Measurements from ENCODE around the gene DLL1.
"Not testable (repeated sequence)": the region's sequence is repeated elsewhere in the genome, so short reads cannot be mapped to it uniquely, and the experiment has no call there.

DLL1 gene

GRCh38 chr6:170290296-170291128 lies at the start of gene DLL1:
TSS of gene DLL1 (minus strand) at chr6:170291078. CDS start at chr6:170290139, 939 bp downstream.
- peak within 1 kb of the TSS; percentile 49 for H3K27ac Mint-ChIP-seq
- DNase-seq (ENCODE audit: low spot score in 2 of 2) (peak in 1 of 2 donors; percentile 65), ATAC-seq (ENCODE audit: low read depth) (peak; percentile 16)
- H3K9me3 Mint-ChIP-seq, result no peaks in the 10 kb centered on the region
- H3K27me3 Mint-ChIP-seq, result peaks cover 19% of the 10 kb centered on the region
- peak within 1 kb of the TSS; percentile 89 for H3K4me3 Mint-ChIP-seq
- H3K36me3 Mint-ChIP-seq, result no peaks in the 10 kb centered on the region
- H3K4me1 Mint-ChIP-seq, result peaks cover 41% of the 10 kb centered on the region

GRCh38 chr6:170335199-170335598 lies 44.3 kb upstream of the DLL1 start:
- not testable (repeated sequence) for H3K4me3 Mint-ChIP-seq; H3K9me3 Mint-ChIP-seq; H3K27me3 Mint-ChIP-seq; H3K27ac Mint-ChIP-seq; DNase-seq (ENCODE audit: low spot score in 2 of 2); ATAC-seq (ENCODE audit: low read depth)
- H3K36me3 Mint-ChIP-seq, result peaks cover 38% of the 10 kb centered on the region
- peaks cover 15% of the 10 kb centered on the region for H3K4me1 Mint-ChIP-seq

- DNase-seq (ENCODE audit: low spot score in 2 of 2) (no peak), ATAC-seq (ENCODE audit: low read depth) (no peak)
- Mint-ChIP-seq H3K4me3 (no peak overlapping the region), H3K4me1 (peaks cover 2% of the 10 kb centered on the region), H3K9me3 (no peaks in the 10 kb centered on the region), H3K36me3 (peaks cover 41% of the 10 kb centered on the region), H3K27ac (no peak overlapping the region), H3K27me3 (no peaks in the 10 kb centered on the region)
These were observed 38.4 kb upstream of the DLL1 start for GRCh38 chr6:170329321-170329720.

- Mint-ChIP-seq H3K36me3 (peaks cover 25% of the 10 kb centered on the region), H3K27me3 (no peaks in the 10 kb centered on the region), H3K27ac (no peak overlapping the region), H3K4me3 (no peak overlapping the region), H3K4me1 (peaks cover 34% of the 10 kb centered on the region), H3K9me3 (no peaks in the 10 kb centered on the region)
- ATAC-seq (ENCODE audit: low read depth) (no peak), DNase-seq (ENCODE audit: low spot score in 2 of 2) (no peak)
These were observed 26.8 kb upstream of the DLL1 start for GRCh38 chr6:170317718-170318117.

GRCh38 chr6:170317076-170317475 lies 26.2 kb upstream of the DLL1 start:
- no peaks in the 10 kb centered on the region for H3K9me3 Mint-ChIP-seq
- peaks cover 31% of the 10 kb centered on the region for H3K4me1 Mint-ChIP-seq
- no peaks in the 10 kb centered on the region for H3K27me3 Mint-ChIP-seq
- ATAC-seq (ENCODE audit: low read depth) (no peak), DNase-seq (ENCODE audit: low spot score in 2 of 2) (no peak)
- H3K36me3 Mint-ChIP-seq, result peaks cover 18% of the 10 kb centered on the region
- no peak overlapping the region for H3K4me3 Mint-ChIP-seq
- H3K27ac Mint-ChIP-seq, result no peak overlapping the region

GRCh38 chr6:170316071-170316470 lies 25.2 kb upstream of the DLL1 start:
- ATAC-seq (ENCODE audit: low read depth), result no peak
- Mint-ChIP-seq H3K36me3 (peaks cover 21% of the 10 kb centered on the region), H3K27me3 (no peaks in the 10 kb centered on the region), H3K4me1 (peaks cover 35% of the 10 kb centered on the region), H3K4me3 (no peak overlapping the region), H3K27ac (no peak overlapping the region), H3K9me3 (no peaks in the 10 kb centered on the region)
- DNase-seq (ENCODE audit: low spot score in 2 of 2), result no peak

- no peaks in the 10 kb centered on the region for H3K27me3 Mint-ChIP-seq
- no peak overlapping the region for H3K27ac Mint-ChIP-seq
- peaks cover 34% of the 10 kb centered on the region for H3K4me1 Mint-ChIP-seq
- ATAC-seq (ENCODE audit: low read depth) (no peak), DNase-seq (ENCODE audit: low spot score in 2 of 2) (no peak)
- no peak overlapping the region for H3K4me3 Mint-ChIP-seq
- no peaks in the 10 kb centered on the region for H3K9me3 Mint-ChIP-seq
- peaks cover 14% of the 10 kb centered on the region for H3K36me3 Mint-ChIP-seq
These were observed 24.1 kb upstream of the DLL1 start for GRCh38 chr6:170314983-170315382.

- ATAC-seq (ENCODE audit: low read depth) (no peak), DNase-seq (ENCODE audit: low spot score in 2 of 2) (no peak)
- H3K27ac Mint-ChIP-seq, result no peak overlapping the region
- peaks cover 33% of the 10 kb centered on the region for H3K4me1 Mint-ChIP-seq
- no peak overlapping the region for H3K4me3 Mint-ChIP-seq
- H3K9me3 Mint-ChIP-seq, result no peaks in the 10 kb centered on the region
- peaks cover 10% of the 10 kb centered on the region for H3K36me3 Mint-ChIP-seq
- no peaks in the 10 kb centered on the region for H3K27me3 Mint-ChIP-seq
These were observed 22.9 kb upstream of the DLL1 start for GRCh38 chr6:170313716-170314295.

GRCh38 chr6:170312876-170313275 lies 22.0 kb upstream of the DLL1 start:
- Mint-ChIP-seq H3K9me3 (no peaks in the 10 kb centered on the region), H3K4me1 (peaks cover 40% of the 10 kb centered on the region), H3K27me3 (no peaks in the 10 kb centered on the region), H3K4me3 (no peak overlapping the region), H3K27ac (no peak overlapping the region), H3K36me3 (peaks cover 12% of the 10 kb centered on the region)
- ATAC-seq (ENCODE audit: low read depth) (no peak), DNase-seq (ENCODE audit: low spot score in 2 of 2) (no peak)

- H3K36me3 Mint-ChIP-seq, result peaks cover 10% of the 10 kb centered on the region
- DNase-seq (ENCODE audit: low spot score in 2 of 2) (no peak), ATAC-seq (ENCODE audit: low read depth) (no peak)
- no peaks in the 10 kb centered on the region for H3K27me3 Mint-ChIP-seq
- no peak overlapping the region for H3K4me3 Mint-ChIP-seq
- H3K4me1 Mint-ChIP-seq, result peaks cover 46% of the 10 kb centered on the region
- H3K27ac Mint-ChIP-seq, result no peak overlapping the region
- no peaks in the 10 kb centered on the region for H3K9me3 Mint-ChIP-seq
These were observed 20.8 kb upstream of the DLL1 start for GRCh38 chr6:170311696-170312095.

GRCh38 chr6:170308761-170309160 lies 17.9 kb upstream of the DLL1 start:
- peak overlapping the region; percentile 97 for H3K27ac Mint-ChIP-seq
- H3K4me1 Mint-ChIP-seq, result peaks cover 46% of the 10 kb centered on the region
- no peaks in the 10 kb centered on the region for H3K27me3 Mint-ChIP-seq
- peaks cover 8% of the 10 kb centered on the region for H3K36me3 Mint-ChIP-seq
- peak overlapping the region; percentile 68 for H3K4me3 Mint-ChIP-seq
- no peak for ATAC-seq (ENCODE audit: low read depth)
- H3K9me3 Mint-ChIP-seq, result no peaks in the 10 kb centered on the region
- DNase-seq (ENCODE audit: low spot score in 2 of 2), result no peak

GRCh38 chr6:170307080-170307545 lies 16.2 kb upstream of the DLL1 start:
- peak overlapping the region; percentile 97 for H3K27ac Mint-ChIP-seq
- H3K9me3 Mint-ChIP-seq, result no peaks in the 10 kb centered on the region
- ATAC-seq (ENCODE audit: low read depth) (no peak), DNase-seq (ENCODE audit: low spot score in 2 of 2) (no peak)
- peaks cover 5% of the 10 kb centered on the region for H3K27me3 Mint-ChIP-seq
- peaks cover 38% of the 10 kb centered on the region for H3K4me1 Mint-ChIP-seq
- H3K4me3 Mint-ChIP-seq, result peak overlapping the region; percentile 98
- peaks cover 8% of the 10 kb centered on the region for H3K36me3 Mint-ChIP-seq

- Mint-ChIP-seq H3K9me3 (peaks cover 4% of the 10 kb centered on the region), H3K27ac (peak within 1 kb of the TSS; percentile 97), H3K4me1 (peaks cover 38% of the 10 kb centered on the region), H3K4me3 (peak within 1 kb of the TSS; percentile 98), H3K27me3 (peaks cover 11% of the 10 kb centered on the region), H3K36me3 (peaks cover 12% of the 10 kb centered on the region)
- peak; percentile 95 for ATAC-seq (ENCODE audit: low read depth)
- peak; percentile 90 to 95 for DNase-seq (ENCODE audit: low spot score in 2 of 2)
These were observed 15.6 kb upstream of the DLL1 start, which contains the start of gene FAM120B for GRCh38 chr6:170306324-170307079. TSS of gene FAM120B (plus strand) at chr6:170306758. CDS start at chr6:170317391, 10,633 bp downstream.

- H3K27me3 Mint-ChIP-seq, result peaks cover 14% of the 10 kb centered on the region
- peak overlapping the region; percentile 98 for H3K4me3 Mint-ChIP-seq
- peaks cover 5% of the 10 kb centered on the region for H3K9me3 Mint-ChIP-seq
- ATAC-seq (ENCODE audit: low read depth), result no peak
- H3K27ac Mint-ChIP-seq, result peak overlapping the region; percentile 97
- peaks cover 31% of the 10 kb centered on the region for H3K4me1 Mint-ChIP-seq
- no peak for DNase-seq (ENCODE audit: low spot score in 2 of 2)
- H3K36me3 Mint-ChIP-seq, result peaks cover 9% of the 10 kb centered on the region
These were observed 15.0 kb upstream of the DLL1 start for GRCh38 chr6:170305805-170306323.
